ENCODE measurements around the gene ARHGEF7.

ARHGEF7 gene

DNA sequence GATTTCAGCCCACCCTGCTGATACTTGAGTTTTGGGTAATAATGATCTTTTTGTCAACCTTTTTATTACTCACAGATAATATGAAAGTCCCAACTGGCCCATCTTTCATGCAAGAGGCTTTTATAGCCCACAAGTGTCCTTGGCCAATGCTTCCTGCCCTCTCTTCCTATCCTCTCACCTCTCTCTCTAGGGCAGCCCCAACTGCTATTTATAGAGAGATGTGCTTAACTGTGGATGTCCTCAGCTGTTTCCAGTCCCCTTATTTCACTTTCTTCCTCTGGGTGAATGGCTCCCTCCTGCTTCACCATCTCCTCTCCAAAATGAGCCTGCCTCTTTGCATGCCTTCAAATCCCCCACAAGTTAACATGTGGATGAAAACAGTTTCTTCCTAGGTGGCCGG, 27.4 kb downstream of the ARHGEF7 start:
- H3K4me1 Mint-ChIP-seq = no peaks in the 10 kb centered on the region
- no peaks in the 10 kb centered on the region for H3K9me3 Mint-ChIP-seq
- H3K36me3 Mint-ChIP-seq = no peaks in the 10 kb centered on the region
- H3K27me3 Mint-ChIP-seq = peaks cover 13% of the 10 kb centered on the region
- no peak overlapping the region for H3K4me3 Mint-ChIP-seq
- H3K27ac Mint-ChIP-seq = no peak overlapping the region

DNA sequence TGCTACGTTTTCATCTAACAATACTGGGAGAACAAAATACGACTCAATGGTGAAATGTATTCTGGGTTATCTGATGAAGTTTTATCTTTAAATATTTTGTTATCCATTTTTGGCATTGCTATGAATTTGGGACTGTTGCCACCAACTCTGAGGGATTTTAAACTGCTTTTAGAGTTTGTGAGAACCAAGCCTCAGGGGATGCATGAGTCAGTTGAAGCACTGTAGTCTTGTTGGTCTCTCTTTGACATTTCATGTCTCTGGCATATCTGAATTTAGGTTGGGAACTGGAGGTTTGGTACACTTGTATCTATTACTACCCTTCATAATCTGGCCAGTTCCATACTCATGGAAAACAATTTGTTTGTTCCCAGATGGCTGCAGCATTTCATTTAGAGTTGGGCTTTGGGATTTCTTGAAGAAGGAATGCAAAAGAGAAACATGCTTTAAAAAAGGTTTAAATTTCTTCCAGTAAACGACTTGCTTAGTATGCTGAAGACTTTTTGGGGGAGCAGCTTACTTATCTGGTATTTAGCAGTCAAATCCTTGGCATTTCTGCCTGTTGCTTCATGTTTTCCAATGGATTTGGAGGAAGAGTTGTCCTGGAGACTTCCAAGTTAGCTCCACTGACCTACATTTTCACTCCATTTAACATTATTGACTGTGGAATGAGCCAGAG, 28.9 kb downstream of the ARHGEF7 start:
- H3K27ac Mint-ChIP-seq = no peak overlapping the region

DNA sequence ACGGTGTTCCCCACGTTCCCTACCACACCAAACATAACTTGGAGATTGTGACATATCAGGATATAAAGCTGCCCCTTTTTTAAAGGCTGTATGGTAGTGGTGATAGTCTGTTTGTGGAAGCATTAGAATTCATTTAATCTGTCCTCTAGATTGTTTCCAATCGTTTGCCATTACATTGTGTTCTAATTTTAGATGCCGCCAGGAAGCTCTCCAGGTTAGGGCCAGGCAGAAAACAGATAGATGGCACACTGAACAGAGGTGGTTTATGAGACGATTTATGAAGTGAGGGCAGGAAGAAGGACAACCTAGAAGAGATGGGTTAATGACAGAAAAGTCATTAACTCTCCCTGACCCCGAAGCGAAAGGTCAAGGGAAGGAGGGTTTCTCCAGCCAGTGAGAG, 30.0 kb downstream of the ARHGEF7 start:
- H3K27ac Mint-ChIP-seq = peak overlapping the region; percentile 21
- no peaks in the 10 kb centered on the region for H3K36me3 Mint-ChIP-seq
- peaks cover 9% of the 10 kb centered on the region for H3K27me3 Mint-ChIP-seq
- no peaks in the 10 kb centered on the region for H3K4me1 Mint-ChIP-seq
- no peak overlapping the region for H3K4me3 Mint-ChIP-seq
- H3K9me3 Mint-ChIP-seq = no peaks in the 10 kb centered on the region

More for the DNA sequence above, 28.9 kb downstream of the ARHGEF7 start:
- Mint-ChIP-seq H3K4me1 (no peaks in the 10 kb centered on the region), H3K36me3 (no peaks in the 10 kb centered on the region), H3K27me3 (peaks cover 9% of the 10 kb centered on the region), H3K9me3 (no peaks in the 10 kb centered on the region), H3K4me3 (no peak overlapping the region)

DNA sequence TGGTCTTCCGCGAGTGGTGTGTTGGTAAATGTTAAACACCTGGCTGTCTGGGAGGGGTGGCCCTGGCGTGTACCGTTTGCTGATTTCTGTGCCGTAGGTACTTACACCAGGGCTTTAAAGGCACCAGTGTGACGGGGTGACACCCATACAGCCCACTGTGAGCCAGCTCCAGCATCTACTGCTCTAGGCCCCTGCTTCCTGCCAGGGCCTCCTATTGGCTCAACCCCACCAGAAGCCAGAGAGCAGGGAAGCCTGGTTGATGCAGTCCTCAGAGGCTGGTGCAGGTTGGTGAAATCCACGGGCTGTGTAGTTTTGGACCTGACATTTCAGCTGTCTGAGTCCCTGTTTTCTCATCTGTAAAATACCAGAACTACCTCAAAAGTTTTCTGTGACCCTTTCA, 30.4 kb downstream of the ARHGEF7 start:
- no peak overlapping the region for H3K4me3 Mint-ChIP-seq
- H3K9me3 Mint-ChIP-seq = no peaks in the 10 kb centered on the region
- no peaks in the 10 kb centered on the region for H3K4me1 Mint-ChIP-seq
- no peak overlapping the region for H3K27ac Mint-ChIP-seq
- peaks cover 8% of the 10 kb centered on the region for H3K27me3 Mint-ChIP-seq
- H3K36me3 Mint-ChIP-seq = no peaks in the 10 kb centered on the region

DNA sequence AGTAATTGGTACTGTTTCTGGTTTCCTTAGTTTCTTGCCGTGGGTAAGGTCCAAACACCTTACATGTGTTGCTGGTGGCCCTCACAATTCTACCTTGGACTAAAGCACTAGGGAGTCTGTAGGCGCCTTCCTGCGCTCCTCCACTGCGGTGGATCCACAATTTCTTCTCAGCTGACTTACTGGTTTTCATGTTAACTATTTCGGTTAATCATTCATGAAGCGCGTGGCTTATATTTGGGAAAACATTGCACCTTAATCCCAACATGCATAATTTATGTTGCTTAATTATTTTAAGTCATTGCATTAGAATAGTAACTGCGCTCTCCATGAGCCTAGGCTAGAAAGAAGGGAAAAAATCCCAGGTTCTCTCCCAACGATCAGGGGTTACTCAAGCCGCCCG, 37.7 kb downstream of the ARHGEF7 start:
- no peaks in the 10 kb centered on the region for H3K27me3 Mint-ChIP-seq
- no peaks in the 10 kb centered on the region for H3K9me3 Mint-ChIP-seq
- H3K4me1 Mint-ChIP-seq = peaks cover 36% of the 10 kb centered on the region
- H3K4me3 Mint-ChIP-seq = peak overlapping the region; percentile 92
- H3K36me3 Mint-ChIP-seq = peaks cover 2% of the 10 kb centered on the region
- H3K27ac Mint-ChIP-seq = peak overlapping the region; percentile 92

DNA sequence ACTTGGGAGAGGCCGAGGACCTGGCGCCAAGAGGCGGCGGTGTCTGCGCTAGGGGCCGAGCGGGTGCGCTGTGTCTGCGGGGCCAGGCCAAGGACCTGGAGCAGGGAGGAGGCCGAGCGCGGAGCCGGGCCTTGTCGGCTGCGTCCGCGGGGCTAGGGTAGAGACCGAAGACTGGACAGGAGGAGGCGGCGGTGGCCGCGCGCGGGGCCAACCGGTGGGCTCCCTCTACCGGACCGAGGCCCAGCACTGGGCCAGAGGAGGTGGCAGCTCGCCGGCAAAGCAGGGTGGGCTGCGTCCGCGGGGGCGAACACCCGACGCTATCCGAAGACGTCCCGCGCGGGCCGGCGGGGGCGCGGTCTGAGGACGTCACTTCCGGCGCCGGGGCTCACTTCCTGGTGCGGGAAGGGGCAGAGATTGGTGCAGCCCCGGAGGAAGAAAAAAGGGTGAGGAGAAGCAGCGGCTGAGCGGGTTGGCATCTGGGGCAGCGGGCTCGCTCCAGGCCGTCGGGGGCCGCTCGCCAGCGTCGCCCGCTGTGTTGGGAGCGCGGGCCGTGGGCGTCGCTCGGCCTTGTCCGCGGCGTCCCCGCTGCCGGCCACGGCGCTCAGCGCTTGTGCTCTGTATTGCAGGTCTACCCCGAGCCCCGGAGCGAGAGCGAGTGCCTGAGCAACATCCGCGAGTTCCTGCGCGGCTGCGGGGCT, 38.3 kb downstream of the ARHGEF7 start:
- Mint-ChIP-seq H3K27ac (peak overlapping the region; percentile 92), H3K36me3 (peaks cover 2% of the 10 kb centered on the region), H3K27me3 (no peaks in the 10 kb centered on the region), H3K9me3 (no peaks in the 10 kb centered on the region), H3K4me3 (peak overlapping the region; percentile 92), H3K4me1 (peaks cover 36% of the 10 kb centered on the region)

DNA sequence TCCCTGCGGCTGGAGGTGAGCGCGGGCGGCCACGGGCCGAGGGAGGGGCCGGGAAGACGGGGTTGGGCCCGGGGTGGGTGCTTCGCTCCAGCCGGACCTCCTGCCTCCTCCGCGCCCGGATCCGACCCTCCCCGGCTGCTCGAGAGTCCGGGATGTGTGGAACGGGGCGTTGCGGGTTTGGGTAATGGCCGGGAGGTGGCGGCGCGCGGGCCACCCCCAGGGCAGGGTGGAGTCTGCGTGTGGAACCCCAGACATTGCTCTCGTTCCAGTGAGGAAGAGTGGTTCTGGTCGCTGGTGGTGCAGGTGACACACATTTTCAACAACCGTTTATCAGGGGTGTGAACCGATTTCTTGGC, 38.8 kb downstream of the ARHGEF7 start:
- Mint-ChIP-seq H3K9me3 (no peaks in the 10 kb centered on the region), H3K4me3 (peak overlapping the region; percentile 92), H3K36me3 (peaks cover 4% of the 10 kb centered on the region), H3K27ac (peak overlapping the region; percentile 90), H3K27me3 (no peaks in the 10 kb centered on the region), H3K4me1 (peaks cover 39% of the 10 kb centered on the region)

DNA sequence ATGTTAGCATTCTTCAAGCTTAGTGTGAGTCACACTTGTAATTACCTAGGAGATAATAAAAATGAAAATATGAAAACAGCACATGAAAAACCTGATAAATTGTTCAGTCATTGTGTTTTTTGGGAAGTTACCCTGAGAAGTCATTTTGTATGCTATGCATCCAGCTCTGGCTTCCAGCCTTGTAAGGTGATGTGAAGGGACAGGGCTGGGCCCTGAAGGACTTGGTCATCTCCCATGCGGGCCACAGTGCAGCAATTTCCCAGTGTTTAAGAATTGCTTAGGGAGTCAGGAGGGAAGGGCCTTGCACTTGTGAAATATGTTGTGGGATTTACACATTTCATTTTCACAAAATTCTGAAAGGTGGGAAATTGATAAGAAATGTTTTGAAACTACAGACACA, 41.3 kb downstream of the ARHGEF7 start:
- no peaks in the 10 kb centered on the region for H3K9me3 Mint-ChIP-seq
- peaks cover 14% of the 10 kb centered on the region for H3K36me3 Mint-ChIP-seq
- no peaks in the 10 kb centered on the region for H3K27me3 Mint-ChIP-seq
- peak overlapping the region; percentile 65 for H3K27ac Mint-ChIP-seq
- H3K4me3 Mint-ChIP-seq = peak overlapping the region; percentile 42
- H3K4me1 Mint-ChIP-seq = peaks cover 61% of the 10 kb centered on the region

DNA sequence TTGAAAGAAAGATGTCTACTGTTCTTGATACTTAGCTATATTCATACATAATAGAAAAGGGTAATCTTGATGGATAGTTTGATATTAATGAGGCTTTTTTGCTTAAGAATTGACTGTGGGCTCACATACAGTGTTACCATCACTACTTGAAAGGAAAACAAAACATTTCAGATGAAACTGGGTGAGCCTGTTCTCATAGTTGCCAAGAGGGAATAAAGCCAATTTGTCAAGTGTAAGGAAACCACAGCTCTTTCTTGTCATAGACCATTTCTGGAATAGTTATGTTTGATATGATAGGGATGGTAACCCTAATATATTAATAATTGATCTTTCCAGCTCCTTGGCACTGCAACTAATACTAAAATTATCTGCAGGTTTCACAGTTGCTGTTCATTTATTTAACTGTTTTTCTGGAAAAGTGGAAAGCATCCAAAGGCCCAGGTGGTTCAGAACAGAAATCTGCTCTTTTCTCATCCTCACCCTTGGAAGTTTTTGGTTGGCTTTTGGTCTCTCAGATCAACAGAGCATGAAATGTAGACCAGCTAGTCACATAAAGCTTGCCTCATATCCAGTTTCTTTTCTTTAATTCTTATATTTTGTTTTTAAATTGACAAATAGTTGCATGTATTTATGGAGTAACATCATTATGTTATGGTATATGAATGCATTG, 43.2 kb downstream of the ARHGEF7 start:
- peaks cover 14% of the 10 kb centered on the region for H3K36me3 Mint-ChIP-seq
- H3K4me3 Mint-ChIP-seq = no peak overlapping the region
- no peaks in the 10 kb centered on the region for H3K27me3 Mint-ChIP-seq
- peaks cover 71% of the 10 kb centered on the region for H3K4me1 Mint-ChIP-seq
- H3K27ac Mint-ChIP-seq = no peak overlapping the region
- H3K9me3 Mint-ChIP-seq = no peaks in the 10 kb centered on the region

DNA sequence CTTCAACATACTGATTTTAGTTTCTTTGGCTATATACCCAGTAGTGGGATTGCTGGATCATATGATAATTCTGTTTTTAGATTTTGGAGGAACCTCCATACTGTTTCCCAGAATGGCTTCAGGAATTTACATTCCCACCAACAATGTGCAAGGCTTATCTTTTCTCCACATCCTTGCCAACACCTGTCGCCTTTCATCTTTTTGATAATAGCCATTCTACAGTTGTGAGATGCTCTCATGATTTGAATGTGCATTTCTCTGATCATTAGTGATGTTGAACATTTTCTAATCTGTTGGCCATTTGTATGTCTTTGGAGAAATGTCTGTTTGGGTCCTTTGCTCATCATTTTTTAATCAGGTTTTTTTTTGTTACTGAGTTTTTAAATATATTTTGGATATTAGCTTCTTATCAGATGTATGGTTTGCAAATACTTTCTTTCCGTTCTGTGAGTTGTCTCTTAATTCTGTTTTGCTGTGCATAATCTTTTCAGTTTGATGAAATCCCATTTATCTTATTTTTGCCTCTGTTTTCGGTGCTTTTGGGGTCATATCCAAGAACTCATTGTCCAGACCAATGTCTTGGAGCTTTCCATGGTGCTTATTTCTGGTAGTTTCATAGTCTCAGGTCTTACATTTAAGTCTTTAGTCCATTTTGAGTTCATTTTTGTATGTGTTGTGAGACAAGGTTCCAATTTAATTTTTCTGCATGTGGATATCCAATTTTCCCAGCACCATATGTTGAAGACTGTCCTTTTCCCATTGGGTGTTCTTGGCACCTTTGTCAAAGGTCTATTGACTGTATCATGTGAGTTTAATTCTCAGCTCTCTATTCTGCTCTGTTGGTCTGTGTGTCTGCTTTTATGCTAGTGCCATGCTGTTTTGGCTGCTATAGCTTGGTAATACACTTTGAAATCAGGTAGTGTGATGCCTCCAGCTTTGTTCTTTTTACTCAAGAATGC, 44.5 kb downstream of the ARHGEF7 start:
- no peaks in the 10 kb centered on the region for H3K27me3 Mint-ChIP-seq
- no peaks in the 10 kb centered on the region for H3K9me3 Mint-ChIP-seq
- H3K4me3 Mint-ChIP-seq = no peak overlapping the region
- H3K4me1 Mint-ChIP-seq = peaks cover 69% of the 10 kb centered on the region
- H3K27ac Mint-ChIP-seq = no peak overlapping the region
- H3K36me3 Mint-ChIP-seq = peaks cover 15% of the 10 kb centered on the region

DNA sequence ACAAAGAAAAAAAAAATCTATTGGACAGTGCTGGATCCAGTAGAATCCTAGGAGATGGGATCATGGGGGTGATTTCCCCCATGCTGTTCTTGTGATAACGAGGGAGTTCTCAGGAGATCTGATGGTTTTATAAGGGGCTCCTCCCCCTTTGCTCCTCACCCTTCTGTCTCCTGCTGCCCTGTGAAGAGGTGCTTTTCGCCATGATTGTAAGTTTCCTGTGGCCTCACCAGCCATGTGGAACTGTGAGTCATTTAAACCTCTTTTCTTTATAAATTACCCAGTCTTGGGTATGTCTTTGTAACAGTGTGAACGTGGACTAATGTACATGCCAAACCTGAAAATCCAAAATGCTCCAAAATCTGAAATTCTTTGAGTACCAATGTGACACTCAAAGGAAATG, 45.5 kb downstream of the ARHGEF7 start:
- no peaks in the 10 kb centered on the region for H3K9me3 Mint-ChIP-seq
- peaks cover 17% of the 10 kb centered on the region for H3K36me3 Mint-ChIP-seq
- H3K27ac Mint-ChIP-seq = no peak overlapping the region
- H3K4me3 Mint-ChIP-seq = no peak overlapping the region
- peaks cover 69% of the 10 kb centered on the region for H3K4me1 Mint-ChIP-seq
- no peaks in the 10 kb centered on the region for H3K27me3 Mint-ChIP-seq

DNA sequence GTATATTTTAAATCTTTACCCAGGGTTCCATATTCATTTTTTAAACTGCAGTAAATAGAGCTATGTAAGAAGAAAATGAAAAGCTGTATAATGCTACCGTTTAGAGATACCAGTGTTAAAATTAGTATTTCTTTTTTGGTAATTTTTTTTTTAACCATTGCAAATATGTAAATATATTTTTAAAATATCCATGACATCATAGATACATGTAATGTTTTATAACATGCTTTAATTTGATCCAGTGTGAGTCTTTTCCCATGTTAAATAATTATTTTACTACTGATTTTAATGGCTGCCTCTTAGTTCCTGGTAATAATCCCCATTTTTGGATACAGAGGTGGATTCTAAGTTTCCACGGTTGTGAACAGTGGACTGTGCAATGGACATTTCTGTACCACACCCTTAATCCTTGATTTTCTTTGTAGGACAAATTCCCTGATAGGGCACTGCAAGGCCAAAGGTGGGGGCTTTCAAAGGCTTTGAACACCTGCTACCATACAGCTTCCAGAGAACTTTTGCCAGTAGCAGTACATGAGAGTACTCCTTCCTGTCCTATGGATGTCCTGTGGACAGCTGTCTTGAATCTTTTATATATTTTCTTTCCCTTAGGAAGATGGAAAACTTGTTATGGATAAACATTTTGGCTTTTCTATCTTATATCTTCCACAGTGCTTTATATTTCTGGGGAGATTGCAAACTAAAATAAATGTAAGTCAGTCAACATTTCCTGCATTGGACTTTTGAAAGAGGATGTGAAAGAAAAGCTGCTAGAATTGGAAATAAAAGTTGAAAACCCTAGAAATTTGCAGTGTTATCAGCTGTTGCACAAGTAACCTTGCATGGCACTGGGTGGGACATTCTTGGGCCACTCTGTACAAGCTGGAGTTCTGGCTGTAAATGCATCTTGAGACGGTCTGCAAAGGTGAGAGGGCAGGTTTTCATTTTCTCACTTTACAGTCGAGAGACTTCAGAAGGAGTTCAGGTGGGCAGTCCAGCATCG, 46.8 kb downstream of the ARHGEF7 start:
- H3K27ac Mint-ChIP-seq = no peak overlapping the region
- H3K9me3 Mint-ChIP-seq = no peaks in the 10 kb centered on the region
- no peaks in the 10 kb centered on the region for H3K27me3 Mint-ChIP-seq
- peaks cover 72% of the 10 kb centered on the region for H3K4me1 Mint-ChIP-seq
- H3K4me3 Mint-ChIP-seq = no peak overlapping the region
- peaks cover 17% of the 10 kb centered on the region for H3K36me3 Mint-ChIP-seq

DNA sequence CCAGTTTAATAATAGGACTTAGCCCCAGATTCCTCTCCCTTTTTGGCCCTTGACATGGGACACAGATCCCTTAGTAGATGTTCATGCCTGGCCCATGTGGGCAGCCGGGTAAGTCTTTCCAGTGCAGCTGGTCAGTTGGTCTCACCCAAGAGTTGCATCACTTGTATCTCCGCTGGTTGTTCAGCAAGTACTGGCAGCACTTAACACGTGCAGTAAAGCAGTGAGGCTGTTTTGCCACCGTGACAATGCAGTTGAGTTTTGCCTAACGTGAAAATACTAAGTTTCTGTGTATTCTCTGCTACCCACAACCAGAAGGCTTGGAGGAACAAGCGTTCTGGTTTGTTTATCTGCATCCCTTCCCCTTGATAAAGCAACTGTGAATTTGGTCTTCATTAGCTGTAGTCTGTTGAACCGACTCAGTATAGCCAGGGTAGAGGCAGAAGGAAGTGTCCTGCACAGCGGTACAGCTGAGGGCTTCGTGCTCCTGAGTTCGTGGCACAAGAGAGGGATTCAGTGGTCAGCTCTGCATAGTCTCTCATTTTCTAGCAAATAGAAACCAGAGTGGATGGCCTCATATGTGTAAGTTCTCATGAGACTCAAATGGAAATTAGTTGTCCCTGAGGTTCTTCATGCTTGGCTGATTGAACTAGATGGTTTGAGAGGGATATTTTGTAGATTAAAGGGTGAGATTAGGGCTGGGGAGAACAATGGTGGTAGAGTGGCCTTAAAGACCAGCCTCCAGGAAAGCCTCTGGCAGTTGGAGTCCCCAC, 50.3 kb downstream of the ARHGEF7 start:
- Mint-ChIP-seq H3K4me1 (peaks cover 82% of the 10 kb centered on the region), H3K27me3 (no peaks in the 10 kb centered on the region), H3K27ac (no peak overlapping the region), H3K36me3 (peaks cover 16% of the 10 kb centered on the region), H3K9me3 (no peaks in the 10 kb centered on the region), H3K4me3 (no peak overlapping the region)

All from activated naive CD4-positive, alpha-beta T cell treated with anti-CD3 and anti-CD28 coated beads, Interleukin-2, amount 50 U/mL, for 24 hours (primary cell).